AG08395 (cell line): Measurements from ENCODE around the gene FSHR.
A peak's percentile ranks its signal among the peaks of the same experiment; 100 is the strongest.

Source experiments
- DNase-seq: peaks from one replicate; pipeline ENCODE4 v3.0.0; 2012; ENCODE audit warnings: mixed read lengths, low spot score

Gene FSHR

DNA sequence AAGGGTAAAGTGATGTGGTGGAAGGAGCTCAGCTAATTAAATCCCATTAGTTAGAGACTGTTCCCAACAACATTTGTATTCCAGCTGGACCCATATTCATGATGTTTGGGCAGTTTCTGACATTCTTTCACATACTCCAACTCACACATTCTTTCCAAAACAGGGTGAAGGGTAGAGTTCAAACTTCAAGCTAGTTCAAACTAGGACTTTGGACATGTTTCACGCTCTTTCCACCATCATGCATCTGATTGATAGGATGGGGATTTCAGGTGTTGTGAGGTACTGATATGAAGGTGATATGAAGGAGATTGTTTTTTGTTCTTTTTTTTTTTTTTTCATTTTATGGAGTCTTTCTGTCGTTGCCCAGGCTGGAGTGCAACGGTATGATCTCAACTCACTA lies 201.7 kb downstream of the FSHR start:
- DNase-seq, result no peak

DNA sequence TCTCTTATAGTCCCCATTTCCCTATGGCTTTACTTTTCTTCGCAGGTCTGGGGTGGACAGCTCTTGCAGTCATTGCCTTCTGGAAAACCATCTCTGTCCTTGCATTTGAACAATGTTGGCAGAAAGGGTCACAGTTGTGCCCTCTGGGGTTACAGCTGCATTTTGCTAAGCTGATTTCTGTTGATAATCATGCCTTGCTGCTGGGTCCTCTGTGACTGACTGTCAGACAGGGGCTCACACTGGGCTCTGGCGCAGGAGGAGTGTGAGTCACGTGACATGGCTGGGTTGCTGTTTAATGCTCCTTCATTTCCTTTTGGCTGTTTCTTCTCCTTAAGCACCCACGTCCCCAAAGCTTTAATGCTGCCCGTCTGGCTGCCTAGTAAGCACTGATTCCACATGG lies 202.2 kb downstream of the FSHR start:
- DNase-seq, result no peak

DNA sequence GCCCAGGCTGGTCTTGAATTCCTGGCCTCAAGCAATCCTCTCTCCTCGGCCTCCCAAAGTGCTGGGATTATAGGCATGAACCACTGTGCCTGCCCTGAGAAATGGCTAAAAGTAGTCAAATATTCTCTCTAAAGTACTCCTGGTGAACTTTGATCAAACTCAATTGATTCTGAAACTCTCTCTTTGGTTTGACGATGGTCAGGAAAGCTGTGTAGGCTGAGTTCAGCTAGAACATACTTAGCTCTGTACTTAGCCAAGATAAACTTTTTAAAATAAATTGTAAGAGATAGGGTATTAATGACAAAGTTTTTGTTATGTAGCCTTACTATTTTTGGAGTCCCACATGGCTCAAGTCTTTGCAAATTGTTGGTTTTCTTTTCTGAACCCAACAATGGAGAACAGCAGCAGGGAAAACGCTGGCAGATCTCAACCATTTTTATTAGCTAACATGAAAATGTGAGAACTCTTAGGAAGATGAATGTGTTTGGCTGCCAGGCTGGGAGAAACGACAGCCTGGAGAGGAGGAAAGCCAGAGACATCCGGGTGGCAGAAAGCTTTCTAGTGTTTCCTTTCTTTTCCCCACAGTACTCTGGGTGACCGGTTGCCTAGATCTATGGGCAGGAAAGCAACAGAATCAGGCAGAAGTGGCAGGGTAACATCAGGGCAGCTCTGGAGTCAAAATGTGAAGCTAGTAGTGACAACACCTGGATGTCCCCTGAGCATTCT lies 205.8 kb downstream of the FSHR start:
- DNase-seq, result no peak

- peak; percentile 70 for DNase-seq
Observed at GRCh38 chr2:48946449-48947048, 207.8 kb downstream of the FSHR start.

DNA sequence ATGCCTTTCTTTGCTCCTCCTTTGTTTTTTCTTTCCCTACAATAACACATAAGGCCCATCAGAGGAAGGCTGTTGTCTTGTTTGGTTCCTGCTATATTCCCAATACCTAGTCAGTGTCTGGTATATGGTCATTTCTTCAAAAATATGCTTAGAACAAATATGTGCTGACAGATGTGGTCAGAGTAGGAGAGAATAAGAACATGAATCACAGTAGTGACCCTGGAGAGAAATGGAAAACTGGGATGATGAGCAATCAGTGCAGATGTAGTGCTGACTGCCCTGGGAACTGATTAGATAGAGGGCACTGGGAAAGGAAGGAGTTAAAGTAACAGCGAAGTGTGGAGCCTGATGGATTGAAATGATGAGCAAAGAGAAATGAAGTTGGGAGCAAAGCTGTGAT lies 209.4 kb downstream of the FSHR start:
- DNase-seq, result no peak

DNA sequence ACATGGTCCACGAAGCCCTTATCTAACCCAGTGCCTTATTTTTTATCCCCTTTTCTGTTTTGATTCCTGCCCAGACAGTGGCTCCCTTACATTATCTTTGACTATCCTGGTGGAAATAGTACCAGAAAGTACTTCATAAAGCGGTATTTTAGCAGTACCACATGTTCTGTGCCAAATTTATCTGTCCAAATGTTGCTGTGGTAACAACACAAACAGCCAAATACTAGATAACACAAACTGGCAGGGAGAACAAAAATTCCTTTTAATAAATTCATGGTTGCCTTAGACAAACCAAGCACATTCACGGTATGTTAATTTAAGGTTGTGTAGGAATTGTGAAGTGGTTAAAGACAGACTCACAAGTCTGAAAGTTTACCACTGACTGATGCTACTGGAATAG lies 210.9 kb downstream of the FSHR start:
- DNase-seq, result no peak

DNA sequence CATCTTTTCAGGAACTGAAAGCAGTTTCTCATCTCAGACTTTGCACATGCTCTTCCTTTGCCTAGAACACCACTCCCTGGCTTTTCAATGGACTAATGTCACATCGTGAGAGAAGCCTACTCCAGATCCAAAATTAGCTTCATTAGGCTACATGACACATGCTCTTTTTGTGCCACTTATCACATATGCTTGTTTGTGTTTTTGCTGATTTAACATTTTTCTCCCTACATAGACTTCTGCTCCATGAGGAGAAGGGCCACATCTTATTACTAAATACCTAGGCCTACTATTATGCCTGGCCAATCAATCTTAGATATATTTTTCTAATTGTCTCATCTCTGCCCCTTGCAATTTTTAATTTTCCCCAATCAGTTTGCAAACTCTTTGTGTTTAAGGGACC lies 212.4 kb downstream of the FSHR start:
- DNase-seq, result no peak

DNA sequence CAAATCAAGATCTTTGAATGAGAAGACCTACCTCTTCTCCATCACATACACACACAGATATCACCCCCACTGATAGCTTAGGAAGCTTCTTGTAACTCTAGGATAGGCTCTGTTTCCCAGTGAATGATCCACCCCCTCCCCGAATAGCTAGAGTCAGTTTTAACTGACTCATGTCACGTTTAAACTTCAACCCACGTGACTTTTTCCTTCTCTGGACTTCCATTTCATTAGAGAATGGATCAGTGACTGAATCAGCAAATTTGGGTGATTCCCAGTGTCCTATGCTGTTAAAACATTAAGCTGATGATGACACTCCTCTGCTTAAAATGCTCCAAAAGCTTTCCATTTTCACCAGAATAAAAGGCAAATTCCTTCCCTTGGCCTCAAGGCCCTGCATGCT lies 212.9 kb downstream of the FSHR start:
- DNase-seq, result no peak

DNA sequence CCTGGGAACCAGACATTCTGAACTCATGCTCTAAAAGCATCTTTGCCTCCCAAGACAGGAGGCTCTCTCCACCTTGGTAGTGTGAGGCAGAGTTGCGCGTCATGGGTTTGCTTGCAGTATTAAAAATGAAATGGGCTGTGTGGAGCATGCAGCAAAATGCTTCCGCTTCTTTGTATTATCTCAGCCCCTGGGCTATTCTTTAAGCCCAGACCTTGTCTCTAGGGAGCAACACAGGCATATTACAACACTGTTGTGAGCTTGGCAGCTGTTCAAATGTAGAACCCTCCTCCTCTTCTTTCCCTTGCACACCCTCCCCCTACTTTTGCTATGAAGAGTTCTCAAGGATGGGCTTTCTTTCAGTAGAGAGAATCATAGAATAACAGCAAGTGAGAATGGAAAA lies 213.7 kb downstream of the FSHR start:
- DNase-seq, result no peak

GRCh38 chr2:48939232-48939631 lies 215.1 kb downstream of the FSHR start:
- no peak for DNase-seq

DNA sequence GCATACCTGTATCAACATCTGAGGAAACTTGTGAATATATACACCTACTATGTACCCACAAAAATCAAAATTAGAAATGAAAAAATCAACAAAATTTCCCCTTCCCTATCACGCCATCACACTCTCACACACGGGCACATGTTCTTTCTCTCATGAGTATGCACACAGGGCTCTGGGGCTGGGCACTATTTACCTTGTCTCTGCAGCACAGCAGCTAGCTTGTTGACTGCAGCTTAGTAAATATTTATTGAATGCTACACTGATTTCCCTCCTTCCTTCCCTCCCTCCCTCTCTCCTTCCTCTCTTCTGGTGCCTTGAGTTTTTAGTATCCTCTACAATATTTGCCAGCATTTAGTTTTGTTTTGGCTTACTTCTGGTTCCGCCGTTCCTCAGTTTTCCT lies 216.1 kb downstream of the FSHR start:
- DNase-seq, result no peak

GRCh38 chr2:48934807-48935206 lies 219.5 kb downstream of the FSHR start:
- no peak for DNase-seq

- no peak for DNase-seq
Observed at GRCh38 chr2:48933828-48934497, 220.4 kb downstream of the FSHR start.

GRCh38 chr2:48932667-48933066 lies 221.6 kb downstream of the FSHR start:
- no peak for DNase-seq

DNA sequence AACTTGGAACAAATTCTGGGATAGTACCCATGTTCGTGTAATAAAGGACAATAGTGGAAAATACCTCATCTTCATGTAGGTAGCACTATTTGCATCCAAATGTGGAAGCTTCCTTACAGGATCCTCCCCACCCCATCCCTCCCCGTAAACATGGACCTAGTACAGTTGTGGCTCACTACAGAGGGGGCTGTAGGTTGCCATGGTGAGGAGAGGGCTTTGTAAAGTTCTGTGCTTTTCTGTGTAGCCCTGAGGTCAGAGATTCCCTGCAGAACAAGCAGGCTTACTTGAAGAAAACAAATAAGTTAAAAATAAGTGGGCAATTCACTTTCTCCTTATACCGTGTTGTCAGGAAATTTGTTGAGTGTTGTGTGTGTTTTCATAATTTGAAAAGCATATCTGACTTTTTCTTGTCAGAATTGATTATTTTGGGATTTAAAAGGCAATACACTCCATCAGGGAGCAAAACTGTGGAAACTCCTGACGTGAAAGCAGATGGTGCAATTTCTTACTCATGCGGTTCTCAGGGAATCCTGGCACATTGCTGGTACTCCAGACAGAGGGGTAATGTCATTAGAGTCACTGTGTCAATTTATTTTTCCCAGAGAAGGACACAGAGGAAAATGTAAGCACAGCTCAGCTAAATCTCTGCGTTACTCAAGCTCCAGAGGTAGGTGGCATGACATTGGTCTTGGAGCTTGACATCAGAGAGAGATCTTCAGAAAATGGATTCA lies 224.6 kb downstream of the FSHR start:
- no peak for DNase-seq

- DNase-seq, result no peak
Observed at GRCh38 chr2:48927355-48927754, 227.0 kb downstream of the FSHR start.

GRCh38 chr2:48915884-48916283 lies 238.4 kb downstream of the FSHR start:
- DNase-seq, result no peak

DNA sequence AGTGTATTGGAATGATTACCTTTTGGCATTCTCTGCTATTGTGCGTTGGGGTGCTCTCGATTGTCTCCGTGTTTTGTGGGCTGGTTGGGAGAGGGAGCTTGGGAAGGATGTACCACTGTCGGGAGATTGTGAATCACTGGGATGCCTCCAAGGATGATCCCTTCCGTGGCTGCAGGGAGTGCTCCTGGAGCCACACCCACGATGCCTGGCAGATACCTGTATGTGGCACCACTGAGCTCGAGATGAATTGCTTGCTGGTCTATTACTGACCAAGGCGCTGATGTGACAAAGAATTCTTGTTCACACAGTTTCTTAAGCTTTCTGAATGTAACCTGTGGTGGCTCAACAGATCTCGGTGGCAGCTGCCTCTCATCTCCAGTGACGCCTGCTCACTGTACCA lies 239.1 kb downstream of the FSHR start:
- DNase-seq, result no peak

DNA sequence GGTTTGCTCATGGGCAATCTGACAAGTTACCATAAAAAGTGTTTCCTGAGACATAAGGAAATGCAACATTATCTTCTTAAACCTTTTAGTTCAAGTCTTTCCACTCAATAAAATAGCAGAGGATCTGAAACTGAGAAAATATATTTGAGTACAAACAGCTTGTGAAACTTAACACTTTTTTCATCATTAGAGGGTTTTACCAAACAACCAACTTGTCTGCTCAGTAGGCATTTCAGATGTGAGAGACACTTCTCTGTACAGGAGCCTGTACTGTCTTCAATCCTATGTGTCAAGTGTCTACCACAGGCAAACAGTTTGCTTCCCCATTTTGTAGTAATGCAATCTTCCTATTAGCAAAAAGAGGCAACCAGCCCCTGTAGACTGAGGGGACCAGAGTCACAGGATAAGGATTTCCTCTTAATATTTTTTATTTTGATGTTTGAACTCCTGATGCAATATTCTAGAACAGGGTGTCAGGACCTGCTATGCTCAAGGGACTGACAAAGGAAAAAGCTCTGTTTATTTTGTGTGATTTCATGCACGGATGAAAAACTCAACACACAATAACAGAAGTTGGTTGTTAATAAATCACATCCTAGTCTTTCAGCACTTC lies 239.7 kb downstream of the FSHR start:
- no peak for DNase-seq
